KMS-11 (cell line): ENCODE data around the gene SPEM3.

Experiments
- H2AFZ ChIP-seq: fragments of 200-600 bp; sonication (generic); 2 replicates; pipeline ENCODE4 v1.6.1; 2016; ENCODE audit warnings: antibody characterized with exemption, mixed run types, low read depth
- H3K27ac ChIP-seq: fragments of 200-600 bp; sonication (generic); 2 replicates; pipeline ENCODE4 v1.6.1; 2016; ENCODE audit warnings: mild to moderate bottlenecking, mixed run types
- H3K27me3 ChIP-seq: fragments of 200-600 bp; sonication (generic); 2 replicates; pipeline ENCODE4 v1.6.1; 2017; ENCODE audit warnings: mild to moderate bottlenecking, low read depth, mixed run types, moderate library complexity; ENCODE audit not compliant: insufficient read depth
- H3K36me3 ChIP-seq: fragments of 200-600 bp; sonication (generic); 2 replicates; pipeline ENCODE4 v1.6.1; 2017; ENCODE audit warnings: mild to moderate bottlenecking, mixed run types; ENCODE audit not compliant: insufficient read depth
- H3K4me1 ChIP-seq: fragments of 200-600 bp; sonication (generic); 2 replicates; pipeline ENCODE4 v1.6.1; 2016; ENCODE audit warnings: mild to moderate bottlenecking, low read depth, mixed run types; ENCODE audit not compliant: poor library complexity, severe bottlenecking
- H3K4me2 ChIP-seq: fragments of 200-600 bp; sonication (generic); 2 replicates; pipeline ENCODE4 v1.7.0; 2016; ENCODE audit warnings: mild to moderate bottlenecking, mixed run types
- H3K4me3 ChIP-seq: fragments of 200-600 bp; sonication (generic); IDR thresholded peaks from 2 replicates; pipeline ENCODE4 v1.6.1; 2017; ENCODE audit warnings: low read depth, low read length, mixed read lengths; ENCODE audit not compliant: insufficient read depth
- H3K79me2 ChIP-seq: fragments of 200-600 bp; sonication (generic); 2 replicates; pipeline ENCODE4 v1.6.1; 2016; ENCODE audit warnings: low read depth, mixed run types; ENCODE audit not compliant: insufficient read depth
- H3K9ac ChIP-seq: fragments of 200-600 bp; sonication (generic); 2 replicates; pipeline ENCODE4 v1.6.1; 2016; ENCODE audit warnings: mild to moderate bottlenecking, mixed run types
- H4K20me1 ChIP-seq: fragments of 200-600 bp; sonication (generic); 2 replicates; pipeline ENCODE4 v1.6.1; 2016; ENCODE audit warnings: mild to moderate bottlenecking, mixed run types; ENCODE audit not compliant: insufficient read depth
- CTCF ChIP-seq: fragments of 200-600 bp; sonication (generic); conservative IDR thresholded peaks from 2 replicates; pipeline ENCODE4 v1.6.1; 2017; ENCODE audit warnings: low read depth, mild to moderate bottlenecking, antibody characterized with exemption, low read length, moderate library complexity, mixed read lengths

Gene SPEM3

DNA sequence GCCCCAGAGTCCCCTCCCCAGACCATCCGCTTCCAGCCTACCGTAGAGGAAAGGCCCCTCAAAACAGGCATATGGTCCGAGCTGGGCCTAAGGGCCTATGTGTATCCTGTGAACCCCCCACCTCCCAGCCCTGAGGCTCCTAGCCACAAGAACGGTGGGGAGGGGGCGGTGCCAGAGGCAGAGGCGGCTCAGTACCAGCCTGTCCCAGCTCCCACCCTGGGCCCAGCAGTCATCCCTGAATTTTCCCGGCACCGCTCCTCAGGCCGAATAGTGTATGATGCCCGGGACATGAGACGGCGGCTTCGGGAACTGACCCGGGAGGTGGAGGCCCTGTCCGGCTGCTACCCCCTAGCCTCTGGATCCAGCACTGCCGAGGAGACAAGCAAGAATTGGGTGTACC is 7.5 kb upstream of the SPEM3 start:
- Histone ChIP-seq H4K20me1 (no peaks in the 10 kb centered on the region), H2AFZ (no peak overlapping the region), H3K27me3 (no peaks in the 10 kb centered on the region), H3K9ac (no peak overlapping the region), H3K79me2 (no peaks in the 10 kb centered on the region), H3K36me3 (no peaks in the 10 kb centered on the region), H3K4me2 (no peak overlapping the region), H3K4me1 (no peaks in the 10 kb centered on the region), H3K27ac (no peak overlapping the region), H3K4me3 (no peak overlapping the region)
- TF ChIP-seq CTCF = no peak

- Histone ChIP-seq H3K27me3 (no peaks in the 10 kb centered on the region), H3K79me2 (no peaks in the 10 kb centered on the region), H3K4me1 (no peaks in the 10 kb centered on the region), H3K36me3 (no peaks in the 10 kb centered on the region), H2AFZ (no peak overlapping the region), H3K4me3 (no peak overlapping the region), H3K27ac (no peak overlapping the region), H4K20me1 (no peaks in the 10 kb centered on the region), H3K9ac (no peak overlapping the region), H3K4me2 (no peak overlapping the region)
- no peak for TF ChIP-seq CTCF
These were observed 5.0 kb upstream of the SPEM3 start for GRCh38 chr17:7423679-7424078.

DNA sequence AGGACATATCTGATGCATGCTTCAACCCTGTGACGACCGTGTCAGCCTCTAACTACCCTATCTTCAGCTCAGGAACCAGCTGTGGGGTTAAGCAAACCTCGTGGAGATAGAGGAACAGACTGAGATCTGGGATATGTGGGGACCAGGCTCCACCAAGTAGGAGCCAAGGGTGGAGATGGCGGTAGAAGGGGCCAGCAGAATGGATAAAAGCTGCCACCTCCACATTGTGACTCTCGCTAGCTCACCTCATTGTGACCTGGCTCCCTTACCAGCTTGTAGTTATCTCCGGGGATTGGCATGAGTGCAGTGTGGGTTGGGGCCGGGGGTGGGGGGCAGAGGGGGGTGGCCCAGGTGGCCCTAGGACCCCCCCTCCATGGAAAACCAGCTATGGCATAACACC is 3.3 kb upstream of the SPEM3 start, which contains the start of gene SPEM2:
Gene SPEM2 (plus strand): TSS at position 301 of the 400 bp plus-strand sequence. CDS start 73 bp downstream, at position 374.
- Histone ChIP-seq H3K4me3 (no peak within 1 kb of the TSS), H4K20me1 (no peaks in the 10 kb centered on the region), H3K36me3 (no peaks in the 10 kb centered on the region), H3K27me3 (no peaks in the 10 kb centered on the region), H2AFZ (no peak within 1 kb of the TSS), H3K4me2 (no peak within 1 kb of the TSS), H3K9ac (no peak within 1 kb of the TSS), H3K27ac (no peak within 1 kb of the TSS), H3K4me1 (no peaks in the 10 kb centered on the region), H3K79me2 (no peaks in the 10 kb centered on the region)
- no peak for TF ChIP-seq CTCF

GRCh38 chr17:7425756-7426155 is 2.9 kb upstream of the SPEM3 start:
- no peak overlapping the region for H3K27ac ChIP-seq
- TF ChIP-seq CTCF = no peak
- no peak overlapping the region for H2AFZ ChIP-seq
- H3K79me2 ChIP-seq = no peaks in the 10 kb centered on the region
- no peaks in the 10 kb centered on the region for H4K20me1 ChIP-seq
- H3K4me2 ChIP-seq = no peak overlapping the region
- no peaks in the 10 kb centered on the region for H3K27me3 ChIP-seq
- H3K9ac ChIP-seq = no peak overlapping the region
- H3K36me3 ChIP-seq = no peaks in the 10 kb centered on the region
- H3K4me1 ChIP-seq = no peaks in the 10 kb centered on the region
- no peak overlapping the region for H3K4me3 ChIP-seq
